Melanocyte of skin (primary cell): ENCODE results near the gene MINDY4B. TPM values are rescaled to one million over a fixed set of nuclear protein-coding genes. Genes with fewer than 3 reads are reported as not detected.

Experiments
- total RNA-seq, 2 donors: library from RNA; depleted of rRNA; stranded (reverse); fragments of >200 nt; gene quantifications; 2 replicates each; pipeline ENCODE4 v1.2.3, GENCODE V29; 2012

Gene MINDY4B
- not detected for total RNA-seq

GRCh38 chr3:150905339-150905738 is at the start of gene MINDY4B:
TSS of gene MINDY4B (minus strand) at chr3:150905439. CDS start at chr3:150905439, 0 bp downstream.

Other genes starting within 250 kb of the MINDY4B start
- gene ERICH6, start 201.5 kb downstream of the MINDY4B start, total RNA-seq = not detected
- 10 to 100 TPM; 11.4 to 22.3 TPM for gene SIAH2, start 142.3 kb downstream of the MINDY4B start, total RNA-seq
- not detected for gene CLRN1, start 67.3 kb upstream of the MINDY4B start, total RNA-seq
- gene MED12L, start 180.2 kb upstream of the MINDY4B start, total RNA-seq = under 1 TPM; under 0.01 to 0.33 TPM